GM13976 (cell line): ENCODE measurements around the gene INSC.

Source experiments
- DNase-seq: peaks from one replicate; pipeline ENCODE4 v3.0.0; 2012; ENCODE audit warnings: low spot score
- in situ Hi-C: fragments of 300-500 bp; cut with MboI; formaldehyde crosslinking; loops from one replicate; pipeline ENCODE4 v1.12.0; 2022; ENCODE audit warnings: low sequenced_read_pairs, mixed read lengths, inconsistent platforms; ENCODE audit not compliant: unreplicated experiment
- TF ChIP-seq, protein P1 (sequence below): IDR thresholded peaks from 2 replicates; pipeline ENCODE4 v1.5.1; 2012; ENCODE audit warnings: borderline replicate concordance, mild to moderate bottlenecking; ENCODE audit not compliant: insufficient read depth; ENCODE audit errors: extremely low read depth, missing control alignments, control extremely low read depth

The INSC gene

GRCh38 chr11:15234796-15235195 lies 120.1 kb downstream of the INSC start:
- in situ Hi-C loops = no loop called here
- TF ChIP-seq, protein P1, sequence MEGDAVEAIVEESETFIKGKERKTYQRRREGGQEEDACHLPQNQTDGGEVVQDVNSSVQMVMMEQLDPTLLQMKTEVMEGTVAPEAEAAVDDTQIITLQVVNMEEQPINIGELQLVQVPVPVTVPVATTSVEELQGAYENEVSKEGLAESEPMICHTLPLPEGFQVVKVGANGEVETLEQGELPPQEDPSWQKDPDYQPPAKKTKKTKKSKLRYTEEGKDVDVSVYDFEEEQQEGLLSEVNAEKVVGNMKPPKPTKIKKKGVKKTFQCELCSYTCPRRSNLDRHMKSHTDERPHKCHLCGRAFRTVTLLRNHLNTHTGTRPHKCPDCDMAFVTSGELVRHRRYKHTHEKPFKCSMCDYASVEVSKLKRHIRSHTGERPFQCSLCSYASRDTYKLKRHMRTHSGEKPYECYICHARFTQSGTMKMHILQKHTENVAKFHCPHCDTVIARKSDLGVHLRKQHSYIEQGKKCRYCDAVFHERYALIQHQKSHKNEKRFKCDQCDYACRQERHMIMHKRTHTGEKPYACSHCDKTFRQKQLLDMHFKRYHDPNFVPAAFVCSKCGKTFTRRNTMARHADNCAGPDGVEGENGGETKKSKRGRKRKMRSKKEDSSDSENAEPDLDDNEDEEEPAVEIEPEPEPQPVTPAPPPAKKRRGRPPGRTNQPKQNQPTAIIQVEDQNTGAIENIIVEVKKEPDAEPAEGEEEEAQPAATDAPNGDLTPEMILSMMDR = no peak
- DNase-seq = no peak

GRCh38 chr11:15236559-15236958 lies 121.8 kb downstream of the INSC start:
- in situ Hi-C loops = no loop called here
- TF ChIP-seq, protein P1 = no peak
- DNase-seq = no peak

DNA sequence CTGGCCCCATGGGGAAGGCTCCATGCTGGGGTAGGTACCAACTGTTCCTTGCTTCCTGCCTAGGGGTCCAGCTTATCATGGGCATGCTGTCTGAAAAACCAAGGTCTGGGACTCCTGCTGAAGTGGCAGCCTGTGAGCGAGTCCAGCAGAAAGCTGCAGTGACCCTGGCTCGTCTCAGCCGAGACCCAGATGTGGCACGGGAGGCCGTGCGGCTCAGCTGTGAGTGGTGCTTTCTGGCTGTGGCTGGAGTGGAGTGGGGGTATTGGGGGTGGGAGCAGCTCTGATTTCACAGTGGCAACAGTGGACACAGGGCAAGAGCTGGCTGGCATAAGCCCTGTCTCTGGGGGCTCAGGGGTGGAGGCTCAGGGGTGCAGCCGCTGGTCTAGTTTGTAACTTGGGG lies 124.1 kb downstream of the INSC start:
- no peak for DNase-seq
- TF ChIP-seq, protein P1 = no peak
- in situ Hi-C loops = no loop called here

DNA sequence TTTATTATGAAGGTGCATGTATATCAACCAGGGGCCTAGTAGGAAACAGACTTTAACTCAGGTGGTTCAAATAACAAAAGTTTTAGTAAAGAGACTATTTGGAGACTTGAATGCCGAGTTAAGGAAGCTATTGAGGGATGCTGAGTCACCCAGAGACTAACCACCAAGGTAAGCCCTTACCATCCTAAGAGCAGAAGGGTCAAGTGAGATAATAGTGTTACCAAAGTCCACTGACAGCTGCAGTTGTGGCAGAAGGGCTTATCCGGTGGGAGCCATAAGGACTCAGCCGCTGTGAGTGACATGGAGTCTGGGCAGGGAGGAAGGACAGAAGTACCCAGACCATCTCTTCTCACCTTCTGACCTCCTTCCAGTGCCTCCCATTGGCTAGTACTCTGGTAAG lies 134.0 kb downstream of the INSC start:
- TF ChIP-seq, protein P1 = no peak
- in situ Hi-C loops = no loop called here
- no peak for DNase-seq

- DNase-seq = no peak
- TF ChIP-seq, protein P1 = no peak
- in situ Hi-C loops = no loop called here
These were observed 143.9 kb downstream of the INSC start for GRCh38 chr11:15258433-15259165.

DNA sequence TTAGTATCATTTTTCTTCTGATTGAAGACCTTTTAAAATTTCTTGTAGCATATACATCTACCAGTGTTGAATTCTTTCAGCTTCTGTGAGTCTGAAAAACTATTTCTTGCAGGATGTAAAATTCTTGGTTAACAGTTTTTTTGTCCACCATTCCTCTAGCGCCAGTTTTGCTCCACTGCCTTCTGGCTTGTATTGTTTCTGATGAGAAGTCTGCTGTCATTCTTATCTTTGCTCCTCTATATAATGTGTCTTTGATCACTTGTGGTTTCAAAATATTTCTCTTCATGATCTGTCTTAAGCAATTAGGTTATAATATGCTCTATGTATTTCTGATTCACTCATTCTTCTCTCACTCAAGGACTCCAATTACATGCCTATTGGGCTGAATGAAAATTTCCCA lies 152.3 kb downstream of the INSC start:
- in situ Hi-C loops = no loop called here
- TF ChIP-seq, protein P1 = no peak
- no peak for DNase-seq
